Activated CD4-positive, alpha-beta T cell treated with anti-CD3 and anti-CD28 coated beads, Interleukin-2, amount 10 ng/mL, durations not matched to agents 24 days and 14 days (primary cell): ENCODE data around the gene PODNL1. TPM values are rescaled to one million over a fixed set of nuclear protein-coding genes. Genes with fewer than 3 reads are reported as not detected.

ENCODE experiments used
- total RNA-seq: library from RNA; stranded (reverse); gene quantifications from 2 replicates; pipeline ENCODE4 v1.2.3, GENCODE V29; 2022

The PODNL1 gene
- total RNA-seq, 1 donor from 2014 or later, result not detected

Other genes with a start within 250 kb of the PODNL1 start
- gene MRI1, start 173.9 kb downstream of the PODNL1 start, total RNA-seq, result 42.9 and 46.7 TPM in 2 replicates
- gene C19orf53, start 164.0 kb downstream of the PODNL1 start, total RNA-seq, result 142 and 143 TPM in 2 replicates
- gene ZSWIM4, start 143.0 kb downstream of the PODNL1 start, total RNA-seq, result 7.3 and 7.5 TPM in 2 replicates
- 1.4 and 1.9 TPM in 2 replicates for gene NANOS3, start 61.3 kb downstream of the PODNL1 start, total RNA-seq
- 16.2 and 18.6 TPM in 2 replicates for gene BRME1, start 32.3 kb downstream of the PODNL1 start, total RNA-seq
- gene CC2D1A, start 32.2 kb downstream of the PODNL1 start, total RNA-seq, result 38.5 and 39.4 TPM in 2 replicates
- gene DCAF15, start 14.1 kb upstream of the PODNL1 start, total RNA-seq, result 61.5 and 63.2 TPM in 2 replicates
- 17.0 and 18.0 TPM in 2 replicates for gene RFX1, start 67.9 kb upstream of the PODNL1 start, total RNA-seq
- gene RLN3, start 89.7 kb upstream of the PODNL1 start, total RNA-seq, result not detected in 2 replicates
- 81.6 and 86.4 TPM in 2 replicates for gene IL27RA, start 93.3 kb upstream of the PODNL1 start, total RNA-seq
- 0.28 TPM in 1 of 2 replicates, not detected in the other for gene PALM3, start 123.7 kb upstream of the PODNL1 start, total RNA-seq
- 2.7 and 3.6 TPM in 2 replicates for gene MISP3, start 134.4 kb upstream of the PODNL1 start, total RNA-seq
- 0.54 and 0.58 TPM in 2 replicates for gene C19orf67, start 147.4 kb upstream of the PODNL1 start, total RNA-seq
- 147 and 152 TPM in 2 replicates for gene SAMD1, start 152.3 kb upstream of the PODNL1 start, total RNA-seq
- 62.6 and 64.7 TPM in 2 replicates for gene PRKACA, start 179.3 kb upstream of the PODNL1 start, total RNA-seq
- gene ASF1B, start 198.2 kb upstream of the PODNL1 start, total RNA-seq, result 85.8 and 90.2 TPM in 2 replicates